ENCODE results near the gene NADSYN1.
"Not testable (repeated sequence)": the region's sequence is repeated elsewhere in the genome, so short reads cannot be mapped to it uniquely, and the experiment has no call there.

- not testable (repeated sequence) for TF ChIP-seq POLR2A, CTCF (IDR thresholded peaks at IDR 0.05)
Observed at GRCh38 chr11:71526796-71527575, 74.0 kb downstream of the NADSYN1 start, which contains the start of gene KRTAP5-7.
